GM13977 (cell line): ENCODE measurements around the gene DMXL2.

ENCODE experiments used
- DNase-seq: peaks from one replicate; pipeline ENCODE4 v3.0.0; 2012; ENCODE audit warnings: low spot score
- in situ Hi-C: fragments of 300-500 bp; cut with MboI; formaldehyde crosslinking; loops from one replicate; pipeline ENCODE4 v1.12.0; 2022; ENCODE audit warnings: low sequenced_read_pairs, low pct_unique_long_range_greater_than_20kb, mixed read lengths, inconsistent platforms; ENCODE audit not compliant: unreplicated experiment
- TF ChIP-seq, protein P1 (sequence below): IDR thresholded peaks from 2 replicates; pipeline ENCODE4 v1.5.1; 2012; ENCODE audit warnings: mild to moderate bottlenecking, control low read depth; ENCODE audit not compliant: insufficient read depth; ENCODE audit errors: extremely low read depth, missing control alignments

Gene DMXL2

DNA sequence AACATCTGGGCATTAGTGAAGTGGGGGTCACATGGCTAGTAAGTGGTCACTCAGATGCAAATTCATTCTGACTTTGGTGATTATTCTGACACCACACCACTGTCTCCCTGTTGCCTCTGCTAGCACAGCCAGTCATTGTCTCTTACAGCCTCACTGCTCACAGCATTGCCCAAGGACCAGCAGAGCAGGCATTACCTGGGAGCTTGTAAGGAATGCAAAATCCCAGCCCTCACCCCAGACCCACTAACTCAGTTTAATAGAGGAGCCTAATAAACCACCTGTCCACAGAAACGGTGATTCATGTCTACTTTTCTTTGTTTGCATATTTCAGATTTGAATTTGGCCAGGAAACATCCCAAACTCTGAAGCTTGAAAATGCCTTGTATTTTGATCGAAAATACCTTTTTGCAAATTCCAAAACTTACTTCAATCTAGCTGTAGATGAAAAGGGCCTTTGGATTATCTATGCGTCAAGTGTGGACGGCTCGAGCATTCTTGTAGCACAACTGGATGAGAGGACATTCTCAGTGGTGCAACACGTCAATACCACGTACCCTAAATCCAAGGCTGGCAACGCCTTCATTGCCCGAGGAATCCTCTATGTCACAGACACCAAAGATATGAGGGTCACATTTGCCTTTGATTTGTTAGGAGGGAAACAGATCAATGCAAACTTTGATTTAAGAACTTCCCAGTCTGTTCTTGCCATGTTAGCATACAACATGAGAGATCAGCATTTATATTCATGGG, 218.4 kb downstream of the DMXL2 start:
- DNase-seq = no peak
- in situ Hi-C loops = no loop called here
- TF ChIP-seq, protein P1, sequence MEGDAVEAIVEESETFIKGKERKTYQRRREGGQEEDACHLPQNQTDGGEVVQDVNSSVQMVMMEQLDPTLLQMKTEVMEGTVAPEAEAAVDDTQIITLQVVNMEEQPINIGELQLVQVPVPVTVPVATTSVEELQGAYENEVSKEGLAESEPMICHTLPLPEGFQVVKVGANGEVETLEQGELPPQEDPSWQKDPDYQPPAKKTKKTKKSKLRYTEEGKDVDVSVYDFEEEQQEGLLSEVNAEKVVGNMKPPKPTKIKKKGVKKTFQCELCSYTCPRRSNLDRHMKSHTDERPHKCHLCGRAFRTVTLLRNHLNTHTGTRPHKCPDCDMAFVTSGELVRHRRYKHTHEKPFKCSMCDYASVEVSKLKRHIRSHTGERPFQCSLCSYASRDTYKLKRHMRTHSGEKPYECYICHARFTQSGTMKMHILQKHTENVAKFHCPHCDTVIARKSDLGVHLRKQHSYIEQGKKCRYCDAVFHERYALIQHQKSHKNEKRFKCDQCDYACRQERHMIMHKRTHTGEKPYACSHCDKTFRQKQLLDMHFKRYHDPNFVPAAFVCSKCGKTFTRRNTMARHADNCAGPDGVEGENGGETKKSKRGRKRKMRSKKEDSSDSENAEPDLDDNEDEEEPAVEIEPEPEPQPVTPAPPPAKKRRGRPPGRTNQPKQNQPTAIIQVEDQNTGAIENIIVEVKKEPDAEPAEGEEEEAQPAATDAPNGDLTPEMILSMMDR = no peak

GRCh38 chr15:51403072-51403878, 219.3 kb downstream of the DMXL2 start:
- TF ChIP-seq, protein P1 = peak; percentile 67
- DNase-seq = peak; percentile 33
- in situ Hi-C loops = no loop called here

DNA sequence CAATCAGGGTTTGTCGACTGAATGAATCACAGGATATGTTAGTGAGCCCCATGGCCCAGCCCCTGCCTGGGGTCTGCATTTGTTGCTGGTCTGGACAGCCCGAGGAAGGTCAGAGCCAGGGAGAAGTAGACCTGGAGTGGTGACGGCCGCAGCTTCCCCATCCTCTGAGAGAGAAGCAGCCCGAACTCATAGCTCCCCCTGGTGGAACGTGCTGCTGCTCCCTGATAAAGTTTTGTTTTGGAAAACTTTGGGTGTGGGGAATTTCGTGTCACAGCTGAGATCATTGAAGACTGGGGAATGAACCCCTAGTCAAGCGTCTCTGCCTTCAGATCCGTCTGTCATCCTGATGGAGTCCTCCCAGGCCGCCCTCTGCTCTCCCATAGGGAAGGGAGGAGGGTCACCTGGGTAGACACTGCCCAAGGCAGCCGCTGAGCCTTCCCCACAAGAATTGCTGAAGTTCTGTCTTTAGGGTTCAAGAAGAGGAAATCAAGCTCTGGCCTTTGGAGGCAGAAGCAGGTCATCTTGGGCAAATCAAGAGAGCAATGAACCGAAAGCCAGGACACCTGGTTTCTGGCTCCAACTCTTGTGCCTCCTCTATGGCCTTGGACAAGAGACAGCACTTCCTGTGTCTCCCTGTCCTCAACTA, 220.6 kb downstream of the DMXL2 start:
- DNase-seq = peak; percentile 51
- TF ChIP-seq, protein P1 = peak; percentile 79
- in situ Hi-C loops = no loop called here

DNA sequence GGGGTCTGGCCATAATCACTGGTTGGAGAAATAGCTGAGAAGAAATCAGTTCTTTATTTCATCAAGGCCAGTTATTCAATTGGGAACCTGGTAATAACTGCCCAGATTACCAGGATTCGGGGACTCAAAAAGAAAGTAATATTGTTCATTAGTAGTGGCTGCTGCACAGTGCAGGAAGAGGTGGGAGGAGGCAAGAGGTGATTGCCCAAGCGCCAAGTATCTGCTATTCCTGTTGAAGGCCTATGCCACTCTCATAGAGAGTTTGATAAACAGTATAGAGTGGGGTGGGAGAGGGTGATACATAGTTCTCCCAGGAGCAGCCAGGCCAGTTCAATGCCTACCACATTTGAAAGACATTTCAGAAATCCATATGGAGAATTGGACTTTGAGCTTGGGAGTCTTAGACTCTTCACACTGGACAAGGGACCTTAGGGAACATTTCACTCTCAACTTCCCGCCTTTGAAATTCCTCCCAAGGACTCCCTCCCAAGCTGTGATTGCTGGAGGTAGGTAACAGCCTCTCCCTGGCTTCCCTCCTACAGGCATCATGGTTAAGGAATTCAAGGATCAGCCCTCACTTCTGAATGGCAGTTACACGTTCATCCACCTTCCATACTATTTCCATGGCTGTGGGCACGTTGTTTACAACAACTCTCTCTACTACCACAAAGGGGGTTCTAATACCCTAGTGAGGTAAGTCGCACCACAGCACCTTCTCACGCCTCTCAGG, 221.4 kb downstream of the DMXL2 start:
- in situ Hi-C loops = no loop called here
- no peak for DNase-seq
- TF ChIP-seq, protein P1 = no peak

GRCh38 chr15:51398626-51399025, 223.9 kb downstream of the DMXL2 start:
- TF ChIP-seq, protein P1 = no peak
- in situ Hi-C loops = no loop called here
- DNase-seq = no peak
